H1 (cell line): ENCODE measurements around the gene SMURF2. TPM values are rescaled to one million over a fixed set of nuclear protein-coding genes. Genes with fewer than 3 reads are reported as not detected.
A peak's percentile ranks its signal among the peaks of the same experiment; 100 is the strongest.

ENCODE experiments used
- ATF3 ChIP-seq: IDR thresholded peaks from 2 replicates; pipeline ENCODE4 v1.6.1; 2011; ENCODE audit warnings: low read depth, mild to moderate bottlenecking, low read length; ENCODE audit not compliant: insufficient read depth
- CEBPB ChIP-seq: IDR thresholded peaks from 2 replicates; pipeline ENCODE4 v1.6.1; 2012; ENCODE audit warnings: low read depth, low read length
- CTCF ChIP-seq, 3 experiments: IDR thresholded peaks; 1 replicate in 2 of 3; 2 replicates in 1 of 3; pipeline versions ENCODE4 v1.5.1 to v1.6.1; 2011; ENCODE audit warnings: low read length in 3 of 3, mild to moderate bottlenecking in 3 of 3, inconsistent platforms in 2 of 3, low read depth in 1 of 3, moderate library complexity in 1 of 3; ENCODE audit not compliant: insufficient read depth in 1 of 3; ENCODE audit errors: control extremely low read depth in 1 of 3
- EP300 ChIP-seq, 2 experiments: IDR thresholded peaks; 1 replicate in 1 of 2; 2 replicates in 1 of 2; pipeline ENCODE4 v1.6.1; 2011 to 2012; ENCODE audit warnings: low read depth in 2 of 2, low read length in 2 of 2, mild to moderate bottlenecking in 2 of 2, borderline replicate concordance in 1 of 2, inconsistent platforms in 1 of 2, moderate library complexity in 1 of 2
- KDM5A ChIP-seq: fragments of 200-600 bp; IDR thresholded peaks from 2 replicates; pipeline ENCODE4 v1.7.1; 2012; ENCODE audit warnings: mild to moderate bottlenecking, low read length, inconsistent platforms, mixed read lengths
- MAFK ChIP-seq: IDR thresholded peaks from 2 replicates; pipeline ENCODE4 v1.6.1; 2012; ENCODE audit warnings: low read depth, mild to moderate bottlenecking, improper control_type of control experiment, low read length
- NANOG ChIP-seq: IDR thresholded peaks from 2 replicates; pipeline ENCODE4 v1.6.1; 2011; ENCODE audit warnings: low read length, low read depth, mild to moderate bottlenecking, inconsistent platforms; ENCODE audit not compliant: insufficient read depth, poor library complexity, severe bottlenecking
- PHF8 ChIP-seq: fragments of 200-600 bp; sonication (generic); conservative IDR thresholded peaks from 2 replicates; pipeline ENCODE4 v1.7.1; 2012; ENCODE audit warnings: low read depth, mild to moderate bottlenecking, inconsistent platforms, low read length, moderate library complexity
- POLR2A ChIP-seq, 2 experiments: IDR thresholded peaks; 1 replicate in 1 of 2; 2 replicates in 1 of 2; pipeline ENCODE4 v1.6.1; 2011; ENCODE audit warnings: low read depth in 2 of 2, low read length in 2 of 2, mild to moderate bottlenecking in 2 of 2; ENCODE audit errors: control extremely low read depth in 1 of 2
- POLR2AphosphoS5 ChIP-seq: IDR thresholded peaks from 2 replicates; pipeline ENCODE4 v1.6.1; 2011; ENCODE audit warnings: low read depth, low read length
- RBBP5 ChIP-seq: IDR thresholded peaks from 2 replicates; pipeline ENCODE4 v1.7.1; 2012; ENCODE audit warnings: low read depth, mild to moderate bottlenecking, inconsistent platforms, low read length, moderate library complexity, borderline replicate concordance
- RNF2 ChIP-seq: fragments of 200-900, 300-1000 bp; sonication (generic); IDR thresholded peaks from 2 replicates; pipeline ENCODE4 v1.7.1; 2016; ENCODE audit warnings: borderline replicate concordance, low read depth, mild to moderate bottlenecking, antibody characterized with exemption, low read length; ENCODE audit not compliant: poor library complexity, severe bottlenecking; ENCODE audit errors: missing control alignments
- SAP30 ChIP-seq: fragments of 300-600 bp; sonication (generic); IDR thresholded peaks from 2 replicates; pipeline ENCODE4 v1.7.1; 2012; ENCODE audit warnings: low read length, moderate library complexity, mild to moderate bottlenecking, inconsistent platforms; ENCODE audit not compliant: insufficient read depth, insufficient replicate concordance
- SIRT6 ChIP-seq: IDR thresholded peaks from one replicate; pipeline ENCODE4 v1.7.1; 2012; ENCODE audit warnings: low read length, inconsistent platforms
- SIX5 ChIP-seq: IDR thresholded peaks from 2 replicates; pipeline ENCODE4 v1.6.1; 2011; ENCODE audit warnings: mild to moderate bottlenecking, low read depth, low read length
- SP1 ChIP-seq: IDR thresholded peaks from 2 replicates; pipeline ENCODE4 v1.6.1; 2011; ENCODE audit warnings: low read depth, low read length
- TAF7 ChIP-seq: optimal IDR thresholded peaks from 2 replicates; pipeline ENCODE3; 2011; ENCODE audit warnings: low read depth, mild to moderate bottlenecking, inconsistent platforms, low read length, moderate library complexity, borderline replicate concordance
- USF2 ChIP-seq: IDR thresholded peaks from 2 replicates; pipeline ENCODE4 v1.6.1; 2011; ENCODE audit warnings: low read length, improper control_type of control experiment
- ZNF274 ChIP-seq: IDR thresholded peaks from 2 replicates; pipeline ENCODE4 v1.7.0; 2012; ENCODE audit warnings: low read length, borderline replicate concordance; ENCODE audit errors: extremely low read depth
- polyA plus RNA-seq, 7 experiments: library from polyadenylated mRNA; depleted of rRNA in 3 of 7; stranded (reverse) in 5 of 7; unstranded in 2 of 7; fragments of >200 nt in 5 of 7; fragments of 200-250 nt in 2 of 7; gene quantifications; 1 replicate in 5 of 7; 2 replicates in 1 of 7; 4 replicates in 1 of 7; pipeline versions ENCODE4 v1.2.1 to v1.2.3, GENCODE V29; 2011 to 2013; ENCODE audit warnings: missing spikeins in 2 of 7, mixed read lengths in 2 of 7
- total RNA-seq: library from RNA; stranded (reverse); fragmentation: NEBNext Ultra II Directional; extraction: Animal tissue kit (Norgen Biotek cat#: 25700); gene quantifications from 2 replicates; pipeline ENCODE4 v1.2.1, GENCODE V29; 2021

Gene SMURF2
- total and polyA plus RNA-seq, 2 of the 8 experiments (the other 6 are each of a cell fraction or from before 2014, with no cell fraction given) = 7.2 to 29.2 TPM

GRCh38 chr17:64506576-64507412 is 155.3 kb downstream of the SMURF2 start, which contains the start of gene CEP95 (continued):
- TF ChIP-seq RBBP5 (peak; percentile 47), SIX5 (no peak), KDM5A (no peak), TAF7 (peak; percentile 63), SAP30 (no peak), SIRT6 (no peak), NANOG (no peak), SP1 (peak; percentile 75), RNF2 (no peak), EP300 (IDR thresholded peaks at IDR 0.05; ENCODE audit: borderline replicate concordance in 1 of 2, low read depth in 2 of 2, low read length in 2 of 2) (peak; percentile 34 to 85), USF2 (peak; percentile 85), ATF3 (0 out of 2 replicates have a peak, but pooled peaks have one; percentile 29), CTCF (IDR thresholded peaks at IDR 0.05; ENCODE audit: control extremely low read depth in 1 of 3, insufficient read depth in 1 of 3, low read depth in 1 of 3, low read length in 3 of 3) (no peak; a peak in 1 of 4 replicates), CEBPB (no peak), POLR2A (IDR thresholded peaks at IDR 0.05; ENCODE audit: control extremely low read depth in 1 of 2, low read depth in 2 of 2, low read length in 2 of 2) (no peak; a peak in 2 of 3 replicates), MAFK (no peak), PHF8 (peak; percentile 88), POLR2AphosphoS5 (no peak; the same call in 1 of the 2 replicates), ZNF274 (no peak)
